ENCODE data around the gene LDLRAD4.

LDLRAD4 gene

GRCh38 chr18:13437796-13438506, 219.4 kb downstream of the LDLRAD4 start:
- no peak for DNase-seq (ENCODE audit: low read depth)
- TF ChIP-seq CTCF (conservative IDR thresholded peaks at IDR 0.05; ENCODE audit: low read depth, low read length) = no peak
- H3K4me3 ChIP-seq (ENCODE audit: low read depth, low read length) = no peak overlapping the region

GRCh38 chr18:13438507-13439056, 220.0 kb downstream of the LDLRAD4 start:
- DNase-seq (ENCODE audit: low read depth) = no peak
- no peak for TF ChIP-seq CTCF (conservative IDR thresholded peaks at IDR 0.05; ENCODE audit: low read depth, low read length)
- no peak overlapping the region for H3K4me3 ChIP-seq (ENCODE audit: low read depth, low read length)

DNA sequence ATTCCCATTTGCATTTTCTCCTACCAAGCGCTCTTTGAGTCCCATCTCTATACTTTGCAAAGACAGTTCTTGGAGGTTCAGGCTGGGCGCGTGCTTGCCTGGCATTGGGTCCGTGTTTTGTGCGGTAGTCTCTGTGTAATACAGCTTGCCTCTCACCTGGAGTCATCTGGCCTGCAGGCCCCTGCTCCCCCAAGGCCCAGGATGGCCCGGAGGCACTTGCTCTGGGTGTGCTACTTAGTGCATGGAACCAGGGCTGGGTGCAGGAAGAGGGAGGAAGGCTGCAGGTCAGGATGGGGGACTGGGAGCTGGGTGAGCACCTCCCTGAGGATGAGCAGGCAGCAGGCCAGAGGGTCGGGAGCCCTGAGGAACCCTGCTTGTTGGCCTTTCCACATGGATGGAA, 220.9 kb downstream of the LDLRAD4 start:
- no peak overlapping the region for H3K4me3 ChIP-seq (ENCODE audit: low read depth, low read length)
- no peak for TF ChIP-seq CTCF (conservative IDR thresholded peaks at IDR 0.05; ENCODE audit: low read depth, low read length)

GRCh38 chr18:13440277-13441248, 222.0 kb downstream of the LDLRAD4 start:
- no peak overlapping the region for H3K4me3 ChIP-seq (ENCODE audit: low read depth, low read length)
- peak; percentile 72 for DNase-seq (ENCODE audit: low read depth)
- TF ChIP-seq CTCF (conservative IDR thresholded peaks at IDR 0.05; ENCODE audit: low read depth, low read length) = peak; percentile 46

More for the DNA sequence above, 220.9 kb downstream of the LDLRAD4 start:
- DNase-seq (ENCODE audit: low read depth) = no peak

DNA sequence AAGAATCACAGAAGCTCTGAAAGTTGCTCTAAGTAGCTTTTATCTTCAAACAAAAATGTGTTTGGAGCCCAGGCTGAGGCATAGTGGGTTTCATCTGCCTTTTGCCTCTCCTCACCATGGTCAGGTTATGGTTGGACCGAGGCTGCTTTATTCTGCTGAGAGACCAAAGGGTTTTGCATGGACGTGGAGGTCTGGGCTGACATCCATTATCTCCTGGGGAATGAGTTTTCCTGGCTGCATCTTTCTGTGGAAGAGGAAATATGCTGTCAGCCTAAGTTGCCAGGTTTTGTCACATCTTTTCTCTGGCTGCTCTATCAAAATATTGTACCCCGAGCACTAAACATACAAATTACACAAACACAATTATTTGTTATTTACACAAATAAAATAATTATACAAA, 223.2 kb downstream of the LDLRAD4 start:
- no peak for DNase-seq (ENCODE audit: low read depth)
- no peak for TF ChIP-seq CTCF (conservative IDR thresholded peaks at IDR 0.05; ENCODE audit: low read depth, low read length)
- no peak overlapping the region for H3K4me3 ChIP-seq (ENCODE audit: low read depth, low read length)

GRCh38 chr18:13442451-13442850, 223.9 kb downstream of the LDLRAD4 start:
- DNase-seq (ENCODE audit: low read depth) = no peak
- TF ChIP-seq CTCF (conservative IDR thresholded peaks at IDR 0.05; ENCODE audit: low read depth, low read length) = no peak
- no peak overlapping the region for H3K4me3 ChIP-seq (ENCODE audit: low read depth, low read length)
